Right lobe of liver (tissue), 4 donors: ENCODE data around the gene SCFD2.

Experiments used
- POLR2A ChIP-seq: fragments of 450-650 bp; IDR thresholded peaks from one replicate; pipeline ENCODE4 v1.6.1; 2017; ENCODE audit warnings: antibody characterized with exemption, mild to moderate bottlenecking
- TF ChIP-seq, protein P1 (sequence below), 4 donors: fragments of 200-600 bp in 3 of 4; fragments of 450-650 bp in 1 of 4; IDR thresholded peaks; one replicate each; pipeline versions ENCODE4 v1.5.1 to v1.8.0; 2016 to 2022; ENCODE audit warnings: antibody characterized with exemption in 4 of 4, mild to moderate bottlenecking in 2 of 4
- donor health status: DM: no; HTN: no; CAD: no.
- donor health status: DM: no; HTN: no; CAD: no.
- donor health status: DM: no; HTN: yes; CAD: no.

GRCh38 chr4:53349091-53349491 is 16.8 kb downstream of the SCFD2 start:
- TF ChIP-seq, protein P1, sequence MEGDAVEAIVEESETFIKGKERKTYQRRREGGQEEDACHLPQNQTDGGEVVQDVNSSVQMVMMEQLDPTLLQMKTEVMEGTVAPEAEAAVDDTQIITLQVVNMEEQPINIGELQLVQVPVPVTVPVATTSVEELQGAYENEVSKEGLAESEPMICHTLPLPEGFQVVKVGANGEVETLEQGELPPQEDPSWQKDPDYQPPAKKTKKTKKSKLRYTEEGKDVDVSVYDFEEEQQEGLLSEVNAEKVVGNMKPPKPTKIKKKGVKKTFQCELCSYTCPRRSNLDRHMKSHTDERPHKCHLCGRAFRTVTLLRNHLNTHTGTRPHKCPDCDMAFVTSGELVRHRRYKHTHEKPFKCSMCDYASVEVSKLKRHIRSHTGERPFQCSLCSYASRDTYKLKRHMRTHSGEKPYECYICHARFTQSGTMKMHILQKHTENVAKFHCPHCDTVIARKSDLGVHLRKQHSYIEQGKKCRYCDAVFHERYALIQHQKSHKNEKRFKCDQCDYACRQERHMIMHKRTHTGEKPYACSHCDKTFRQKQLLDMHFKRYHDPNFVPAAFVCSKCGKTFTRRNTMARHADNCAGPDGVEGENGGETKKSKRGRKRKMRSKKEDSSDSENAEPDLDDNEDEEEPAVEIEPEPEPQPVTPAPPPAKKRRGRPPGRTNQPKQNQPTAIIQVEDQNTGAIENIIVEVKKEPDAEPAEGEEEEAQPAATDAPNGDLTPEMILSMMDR (IDR thresholded peaks at IDR 0.05), result no peak
- no peak for TF ChIP-seq POLR2A
